ENCODE measurements around the gene ACHE. TPM values are rescaled to one million over a fixed set of nuclear protein-coding genes. Genes with fewer than 3 reads are reported as not detected.

Gene ACHE
- total and polyA plus RNA-seq, 2 of the 13 experiments (the other 11 are each of a cell fraction or from before 2014, with no cell fraction given): 0.18 to 0.40 TPM

GRCh38 chr7:100888988-100889750 is 6.5 kb downstream of the ACHE start, which contains the start of gene UFSP1 (continued):
- TF ChIP-seq ZNF407 (CRISPR knock-in tag; IDR thresholded peaks at IDR 0.05; ENCODE audit: not compliant biosample characterization) (peak; percentile 34), ZNF703 (CRISPR knock-in tag; IDR thresholded peaks at IDR 0.05; ENCODE audit: borderline replicate concordance) (peak; percentile 54; the same call in 1 of the 2 replicates), ZNF276 (CRISPR knock-in tag; IDR thresholded peaks at IDR 0.05; ENCODE audit: low read depth) (no peak), SAFB2 (CRISPR knock-in tag; IDR thresholded peaks at IDR 0.05; ENCODE audit: borderline replicate concordance, low read depth) (peak; percentile 90), ZFP91 (CRISPR knock-in tag; IDR thresholded peaks at IDR 0.05; ENCODE audit: borderline replicate concordance) (peak; percentile 45; the same call in 1 of the 2 replicates), GLMP (CRISPR knock-in tag; IDR thresholded peaks at IDR 0.05; ENCODE audit: borderline replicate concordance) (0 out of 2 replicates have a peak, but pooled peaks have one; percentile 84), KLF13 (CRISPR knock-in tag; IDR thresholded peaks at IDR 0.05) (peak; percentile 87; the same call in 1 of the 2 replicates), ZNF160 (CRISPR knock-in tag; IDR thresholded peaks at IDR 0.05) (peak; percentile 94), ZBTB49 (CRISPR knock-in tag; IDR thresholded peaks at IDR 0.05; ENCODE audit: borderline replicate concordance) (peak; percentile 77; the same call in 1 of the 2 replicates), SP4 (CRISPR knock-in tag; IDR thresholded peaks at IDR 0.05) (peak; percentile 69), ZSCAN31 (CRISPR knock-in tag; IDR thresholded peaks at IDR 0.05; ENCODE audit: low read depth) (peak; percentile 77)

All from HepG2 (cell line).